Nephron (organoid): ENCODE measurements around the gene DEGS1.

Experiments used
- H3K27ac Mint-ChIP-seq, 3 experiments: 2 replicates each; pipeline ENCODE4 v1.8.0; 2020; ENCODE audit warnings: mixed read lengths in 3 of 3, mild to moderate bottlenecking in 2 of 3, moderate library complexity in 1 of 3
- H3K27me3 Mint-ChIP-seq: 2 replicates; pipeline ENCODE4 v1.8.0; 2021; ENCODE audit warnings: low read depth, mild to moderate bottlenecking, moderate library complexity, mixed read lengths
- H3K36me3 Mint-ChIP-seq: 2 replicates; pipeline ENCODE4 v1.8.0; 2020; ENCODE audit warnings: low read depth, mixed read lengths
- H3K4me1 Mint-ChIP-seq: 2 replicates; pipeline ENCODE4 v1.8.0; 2020; ENCODE audit warnings: mixed read lengths
- H3K4me3 Mint-ChIP-seq, 3 experiments: 2 replicates each; pipeline ENCODE4 v1.8.0; 2020; ENCODE audit warnings: mild to moderate bottlenecking in 3 of 3, mixed read lengths in 3 of 3, moderate library complexity in 2 of 3
- H3K9me3 Mint-ChIP-seq: 2 replicates; pipeline ENCODE4 v1.8.0; 2020; ENCODE audit warnings: mixed read lengths
- CTCF ChIP-seq, 3 experiments: fragments of 200-600 bp; sonication (generic); IDR thresholded peaks; one replicate each; pipeline ENCODE4 v1.5.0; 2021; ENCODE audit warnings: antibody characterized with exemption in 3 of 3; ENCODE audit not compliant: unreplicated experiment in 3 of 3

The DEGS1 gene

GRCh38 chr1:224182866-224183590, at the start of gene DEGS1:
Gene DEGS1, plus strand, starts transcription at chr1:224183240. Its CDS starts 97 bp downstream, at chr1:224183337.
- H3K27me3 Mint-ChIP-seq, result no peaks in the 10 kb centered on the region
- peaks cover 23% of the 10 kb centered on the region for H3K4me1 Mint-ChIP-seq
- peak within 1 kb of the TSS; percentile 93 to 98 (median 96) for H3K27ac Mint-ChIP-seq
- TF ChIP-seq CTCF (IDR thresholded peaks at IDR 0.05; ENCODE audit: unreplicated experiment in 3 of 3), result no peak
- H3K4me3 Mint-ChIP-seq, result peak within 1 kb of the TSS; percentile 85 to 97 (median 96)
- H3K36me3 Mint-ChIP-seq, result peaks cover 19% of the 10 kb centered on the region
- H3K9me3 Mint-ChIP-seq, result no peaks in the 10 kb centered on the region

- no peak overlapping the region for H3K4me3 Mint-ChIP-seq
- H3K27me3 Mint-ChIP-seq, result no peaks in the 10 kb centered on the region
- no peak overlapping the region for H3K27ac Mint-ChIP-seq
- no peak for TF ChIP-seq CTCF (IDR thresholded peaks at IDR 0.05; ENCODE audit: unreplicated experiment in 3 of 3)
- no peaks in the 10 kb centered on the region for H3K4me1 Mint-ChIP-seq
- H3K36me3 Mint-ChIP-seq, result peaks cover 62% of the 10 kb centered on the region
- peaks cover 14% of the 10 kb centered on the region for H3K9me3 Mint-ChIP-seq
Observed at GRCh38 chr1:224133741-224134299, 49.2 kb upstream of the DEGS1 start.

- no peak overlapping the region for H3K4me3 Mint-ChIP-seq
- H3K27me3 Mint-ChIP-seq, result no peaks in the 10 kb centered on the region
- no peak overlapping the region for H3K27ac Mint-ChIP-seq
- no peak for TF ChIP-seq CTCF (IDR thresholded peaks at IDR 0.05; ENCODE audit: unreplicated experiment in 3 of 3)
- no peaks in the 10 kb centered on the region for H3K9me3 Mint-ChIP-seq
- H3K4me1 Mint-ChIP-seq, result no peaks in the 10 kb centered on the region
- peaks cover 47% of the 10 kb centered on the region for H3K36me3 Mint-ChIP-seq
Observed at GRCh38 chr1:224137518-224137917, 45.5 kb upstream of the DEGS1 start.

DNA sequence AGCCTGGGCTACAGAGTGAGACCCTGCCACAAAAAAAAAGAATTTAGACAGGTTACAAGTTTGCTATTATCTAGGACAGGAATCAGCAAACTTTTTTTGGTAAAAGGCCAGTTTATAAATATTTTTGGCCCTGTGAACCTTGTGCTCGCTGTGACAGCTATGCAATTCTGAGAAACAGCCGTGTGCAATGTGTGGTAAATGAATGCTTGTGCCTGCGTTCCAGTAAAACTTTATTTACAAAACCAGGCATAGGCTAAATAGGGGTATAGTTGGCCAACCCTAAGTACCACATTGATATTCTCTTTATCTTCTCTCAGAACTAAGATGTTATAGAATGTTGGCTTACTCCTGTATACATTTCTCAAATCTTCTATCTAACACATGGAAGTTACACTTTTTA, 44.8 kb upstream of the DEGS1 start:
- Mint-ChIP-seq H3K27ac (no peak overlapping the region), H3K36me3 (peaks cover 47% of the 10 kb centered on the region), H3K4me1 (no peaks in the 10 kb centered on the region), H3K4me3 (no peak overlapping the region), H3K27me3 (no peaks in the 10 kb centered on the region), H3K9me3 (no peaks in the 10 kb centered on the region)
- no peak for TF ChIP-seq CTCF (IDR thresholded peaks at IDR 0.05; ENCODE audit: unreplicated experiment in 3 of 3)

DNA sequence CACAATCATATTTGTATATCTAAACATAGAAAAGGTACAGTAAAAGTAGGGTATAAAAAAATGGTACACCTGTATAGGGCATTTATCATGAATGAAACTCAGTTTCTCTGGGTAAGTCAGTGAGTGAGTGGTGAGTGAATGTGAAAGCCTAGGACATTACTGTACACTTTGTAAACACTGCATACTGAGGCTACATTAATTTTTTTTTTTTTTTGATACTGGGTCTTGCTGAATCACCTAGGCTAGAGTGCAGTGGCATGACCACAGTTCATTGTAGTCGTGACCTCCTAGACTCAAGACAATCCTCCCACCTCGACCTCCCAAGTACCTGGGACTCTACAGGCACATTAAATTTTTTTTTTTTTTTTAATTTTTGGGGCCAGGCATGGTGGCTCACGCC, 41.3 kb upstream of the DEGS1 start:
- Mint-ChIP-seq H3K4me3 (no peak overlapping the region), H3K9me3 (no peaks in the 10 kb centered on the region), H3K27ac (no peak overlapping the region), H3K4me1 (no peaks in the 10 kb centered on the region), H3K27me3 (no peaks in the 10 kb centered on the region), H3K36me3 (peaks cover 47% of the 10 kb centered on the region)
- TF ChIP-seq CTCF (IDR thresholded peaks at IDR 0.05; ENCODE audit: unreplicated experiment in 3 of 3), result no peak

- no peak overlapping the region for H3K4me3 Mint-ChIP-seq
- H3K9me3 Mint-ChIP-seq, result no peaks in the 10 kb centered on the region
- no peak overlapping the region for H3K27ac Mint-ChIP-seq
- H3K36me3 Mint-ChIP-seq, result peaks cover 40% of the 10 kb centered on the region
- no peaks in the 10 kb centered on the region for H3K27me3 Mint-ChIP-seq
- no peaks in the 10 kb centered on the region for H3K4me1 Mint-ChIP-seq
- no peak for TF ChIP-seq CTCF (IDR thresholded peaks at IDR 0.05; ENCODE audit: unreplicated experiment in 3 of 3)
Observed at GRCh38 chr1:224149709-224150108, 33.3 kb upstream of the DEGS1 start.
